Caco-2 (cell line): ENCODE data around the gene LGALS3BP. TPM values are rescaled to one million over a fixed set of nuclear protein-coding genes. Genes with fewer than 3 reads are reported as not detected.

Experiments used
- BruUV-seq: library from RNA; stranded (reverse); fragments of 400-500 nt; replicated peaks from 2 replicates; lab custom pipeline; 2021; lab: Mats Ljungman, UMichigan
- CTCF ChIA-PET: fragments of 300-600 bp; sonication (Branson Sonifier 250); formaldehyde crosslinking; loops from one replicate; lab custom pipeline; 2022; ENCODE audit warnings: antibody characterized with exemption; lab: Charles Lee
- POLR2A ChIA-PET: fragments of 300-600 bp; sonication (Branson Sonifier 250); formaldehyde crosslinking; loops from one replicate; lab custom pipeline; 2022; ENCODE audit warnings: antibody characterized with exemption; lab: Charles Lee
- DNase-seq, 2 experiments: peaks; one replicate each; pipeline versions ENCODE4 v3.0.0 to v3.0.0-alpha.2; 2020 to 2022
- H3K27me3 ChIP-seq: replicated peaks from 2 replicates; pipeline ENCODE4 v1.6.0; 2011; ENCODE audit warnings: low read length; ENCODE audit not compliant: control insufficient read depth, insufficient read depth
- H3K36me3 ChIP-seq: 2 replicates; pipeline ENCODE4 v1.5.1; 2011; ENCODE audit warnings: low read length; ENCODE audit not compliant: control insufficient read depth, insufficient read depth
- H3K4me1 ChIP-seq: fragments of 250-450 bp; sonication (Bioruptor Pico); 2 replicates; pipeline ENCODE4 v1.5.1; 2020; ENCODE audit warnings: mild to moderate bottlenecking
- H3K4me3 ChIP-seq: 2 replicates; pipeline ENCODE4 v1.5.1; 2011; ENCODE audit warnings: low read depth, mild to moderate bottlenecking, control low read depth, low read length
- H3K9me3 ChIP-seq: fragments of 250-450 bp; sonication (Bioruptor Pico); 2 replicates; pipeline ENCODE4 v1.5.1; 2020; ENCODE audit warnings: mild to moderate bottlenecking, moderate library complexity
- H3K27ac Mint-ChIP-seq: one replicate; pipeline ENCODE4 v1.8.0; 2022; ENCODE audit warnings: mixed read lengths; ENCODE audit not compliant: unreplicated experiment
- H3K27me3 Mint-ChIP-seq: one replicate; pipeline ENCODE4 v1.8.0; 2022; ENCODE audit warnings: mixed read lengths; ENCODE audit not compliant: insufficient read depth, unreplicated experiment
- H3K36me3 Mint-ChIP-seq: one replicate; pipeline ENCODE4 v1.8.0; 2022; ENCODE audit warnings: mild to moderate bottlenecking, mixed read lengths; ENCODE audit not compliant: insufficient read depth, unreplicated experiment
- H3K4me1 Mint-ChIP-seq: one replicate; pipeline ENCODE4 v1.8.0; 2022; ENCODE audit warnings: low read depth, mixed read lengths; ENCODE audit not compliant: unreplicated experiment
- H3K4me3 Mint-ChIP-seq: one replicate; pipeline ENCODE4 v1.8.0; 2022; ENCODE audit warnings: mild to moderate bottlenecking, moderate library complexity, mixed read lengths; ENCODE audit not compliant: unreplicated experiment
- H3K9me3 Mint-ChIP-seq: one replicate; pipeline ENCODE4 v1.8.0; 2022; ENCODE audit warnings: mixed read lengths; ENCODE audit not compliant: unreplicated experiment
- intact Hi-C: fragments of 100-400 bp; cut with micrococcal nuclease; formaldehyde crosslinking; loops from one replicate; pipeline ENCODE4 v1.10.0; 2022; ENCODE audit not compliant: unreplicated experiment
- total RNA-seq: library from RNA; stranded (reverse); gene quantifications from 2 replicates; pipeline ENCODE4 v1.2.3, GENCODE V29; 2022
- TF ChIP-seq, protein P1 (sequence below), 2 experiments: fragments of 200-600 bp in 1 of 2; IDR thresholded peaks; 1 replicate in 1 of 2; 2 replicates in 1 of 2; pipeline versions ENCODE4 v1.5.1 to v1.8.0; 2011 to 2022; ENCODE audit warnings: antibody characterized with exemption in 1 of 2, control low read depth in 1 of 2, inconsistent platforms in 1 of 2, low read depth in 1 of 2, low read length in 1 of 2, mild to moderate bottlenecking in 1 of 2, moderate library complexity in 1 of 2; ENCODE audit not compliant: insufficient read depth in 1 of 2, severe bottlenecking in 1 of 2, unreplicated experiment in 1 of 2

The LGALS3BP gene
- total RNA-seq, 1 experiment from 2014 or later, result 65.4 TPM

DNA sequence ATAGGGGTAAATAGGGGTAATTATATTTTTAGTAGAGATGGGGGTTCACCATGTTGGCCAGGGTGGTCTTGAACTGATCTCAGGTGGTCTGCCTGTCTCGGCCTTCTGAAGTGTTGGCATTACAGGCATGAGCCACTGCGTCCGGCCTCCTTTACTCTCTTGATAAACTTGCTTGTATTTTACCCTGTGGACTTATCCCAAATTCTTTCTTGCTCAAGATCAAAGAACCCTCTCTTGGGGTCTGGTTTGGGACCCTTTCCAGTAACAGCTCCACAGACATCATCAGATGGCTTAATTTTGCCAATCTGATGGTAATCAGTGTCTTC, 38.6 kb upstream of the LGALS3BP start:
- H3K4me1 ChIP-seq, result peaks cover 48% of the 10 kb centered on the region
- TF ChIP-seq, protein P1, sequence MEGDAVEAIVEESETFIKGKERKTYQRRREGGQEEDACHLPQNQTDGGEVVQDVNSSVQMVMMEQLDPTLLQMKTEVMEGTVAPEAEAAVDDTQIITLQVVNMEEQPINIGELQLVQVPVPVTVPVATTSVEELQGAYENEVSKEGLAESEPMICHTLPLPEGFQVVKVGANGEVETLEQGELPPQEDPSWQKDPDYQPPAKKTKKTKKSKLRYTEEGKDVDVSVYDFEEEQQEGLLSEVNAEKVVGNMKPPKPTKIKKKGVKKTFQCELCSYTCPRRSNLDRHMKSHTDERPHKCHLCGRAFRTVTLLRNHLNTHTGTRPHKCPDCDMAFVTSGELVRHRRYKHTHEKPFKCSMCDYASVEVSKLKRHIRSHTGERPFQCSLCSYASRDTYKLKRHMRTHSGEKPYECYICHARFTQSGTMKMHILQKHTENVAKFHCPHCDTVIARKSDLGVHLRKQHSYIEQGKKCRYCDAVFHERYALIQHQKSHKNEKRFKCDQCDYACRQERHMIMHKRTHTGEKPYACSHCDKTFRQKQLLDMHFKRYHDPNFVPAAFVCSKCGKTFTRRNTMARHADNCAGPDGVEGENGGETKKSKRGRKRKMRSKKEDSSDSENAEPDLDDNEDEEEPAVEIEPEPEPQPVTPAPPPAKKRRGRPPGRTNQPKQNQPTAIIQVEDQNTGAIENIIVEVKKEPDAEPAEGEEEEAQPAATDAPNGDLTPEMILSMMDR (IDR thresholded peaks at IDR 0.05; ENCODE audit: insufficient read depth in 1 of 2, low read depth in 1 of 2, low read length in 1 of 2, severe bottlenecking in 1 of 2, unreplicated experiment in 1 of 2), result no peak
- H3K27ac Mint-ChIP-seq, result peak overlapping the region; percentile 77
- intact Hi-C loops, result no loop called here
- H3K27me3 Mint-ChIP-seq, result no peaks in the 10 kb centered on the region
- H3K27me3 ChIP-seq, result no peaks in the 10 kb centered on the region
- no peak overlapping the region for H3K4me3 Mint-ChIP-seq
- peaks cover 19% of the 10 kb centered on the region for H3K9me3 ChIP-seq
- ChIA-PET POLR2A (no interaction called here), CTCF (interaction anchor here (0.7 to 0.8 kb wide), 3 partner anchors 23 to 64 kb away, joined by 3 to 4 read pairs (median 4); no protein-coding TSS in a partner anchor)
- H3K4me1 Mint-ChIP-seq, result peaks cover 56% of the 10 kb centered on the region
- peak in 1 of 2 experiments; percentile 4 for DNase-seq
- H3K4me3 ChIP-seq, result no peak overlapping the region
- BruUV-seq, result no TSS peak
- H3K9me3 Mint-ChIP-seq, result peaks cover 10% of the 10 kb centered on the region
- H3K36me3 ChIP-seq, result no peaks in the 10 kb centered on the region
- H3K36me3 Mint-ChIP-seq, result no peaks in the 10 kb centered on the region

DNA sequence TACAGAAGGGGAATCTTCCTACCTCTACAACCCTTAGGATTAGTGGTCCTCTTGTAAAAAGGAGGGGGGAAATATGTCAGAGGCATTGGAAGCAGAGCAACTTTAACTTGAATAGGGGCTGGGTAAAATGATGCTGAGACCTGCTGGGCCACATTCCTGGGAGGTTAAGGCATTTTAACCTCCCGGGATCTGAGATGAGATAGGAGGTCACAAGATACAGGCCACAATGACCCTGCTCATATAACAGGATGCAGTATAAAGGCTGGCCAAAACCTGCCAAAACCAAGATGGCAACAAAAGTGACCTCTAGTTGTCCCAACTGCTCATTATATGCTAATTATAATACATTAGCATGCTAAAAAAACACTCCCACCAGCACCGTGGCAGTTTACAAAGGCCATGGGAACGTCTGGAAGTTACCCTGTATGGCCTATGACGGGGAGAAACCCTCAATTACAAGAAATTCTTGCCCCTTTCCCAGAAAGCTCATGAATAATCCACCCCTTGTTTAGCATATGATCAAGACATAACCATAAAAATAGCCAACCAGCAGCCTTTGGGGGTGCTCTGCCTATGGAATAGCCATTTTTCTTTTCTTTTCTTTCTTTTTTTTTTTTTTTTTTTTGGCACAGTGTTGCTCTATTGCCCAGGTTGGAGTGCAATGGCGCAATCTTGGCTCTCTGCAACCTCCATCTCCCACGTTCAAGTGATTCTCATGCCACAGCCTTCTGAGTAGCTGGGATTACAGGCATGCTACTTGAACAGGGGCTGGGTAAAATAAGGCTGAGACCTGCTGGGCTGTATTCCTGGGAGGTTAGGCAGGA, 38.0 kb upstream of the LGALS3BP start:
- ChIA-PET POLR2A (no interaction called here), CTCF (interaction anchor here (0.6 to 0.7 kb wide), 3 partner anchors 64 to 898 kb away, joined by 4 to 5 read pairs (median 4); no protein-coding TSS in a partner anchor)
- TF ChIP-seq, protein P1 (IDR thresholded peaks at IDR 0.05; ENCODE audit: insufficient read depth in 1 of 2, low read depth in 1 of 2, low read length in 1 of 2, severe bottlenecking in 1 of 2, unreplicated experiment in 1 of 2), result no peak
- no peaks in the 10 kb centered on the region for H3K36me3 ChIP-seq
- H3K9me3 ChIP-seq, result peaks cover 19% of the 10 kb centered on the region
- no peak overlapping the region for H3K4me3 ChIP-seq
- no TSS peak for BruUV-seq
- intact Hi-C loops, result no loop called here
- no peaks in the 10 kb centered on the region for H3K36me3 Mint-ChIP-seq
- H3K27ac Mint-ChIP-seq, result peak overlapping the region; percentile 77
- peak overlapping the region; percentile 9 for H3K4me3 Mint-ChIP-seq
- peaks cover 48% of the 10 kb centered on the region for H3K4me1 ChIP-seq
- peak; percentile 77 to 84 for DNase-seq
- peaks cover 56% of the 10 kb centered on the region for H3K4me1 Mint-ChIP-seq
- peaks cover 16% of the 10 kb centered on the region for H3K9me3 Mint-ChIP-seq
- H3K27me3 ChIP-seq, result no peaks in the 10 kb centered on the region
- H3K27me3 Mint-ChIP-seq, result no peaks in the 10 kb centered on the region

DNA sequence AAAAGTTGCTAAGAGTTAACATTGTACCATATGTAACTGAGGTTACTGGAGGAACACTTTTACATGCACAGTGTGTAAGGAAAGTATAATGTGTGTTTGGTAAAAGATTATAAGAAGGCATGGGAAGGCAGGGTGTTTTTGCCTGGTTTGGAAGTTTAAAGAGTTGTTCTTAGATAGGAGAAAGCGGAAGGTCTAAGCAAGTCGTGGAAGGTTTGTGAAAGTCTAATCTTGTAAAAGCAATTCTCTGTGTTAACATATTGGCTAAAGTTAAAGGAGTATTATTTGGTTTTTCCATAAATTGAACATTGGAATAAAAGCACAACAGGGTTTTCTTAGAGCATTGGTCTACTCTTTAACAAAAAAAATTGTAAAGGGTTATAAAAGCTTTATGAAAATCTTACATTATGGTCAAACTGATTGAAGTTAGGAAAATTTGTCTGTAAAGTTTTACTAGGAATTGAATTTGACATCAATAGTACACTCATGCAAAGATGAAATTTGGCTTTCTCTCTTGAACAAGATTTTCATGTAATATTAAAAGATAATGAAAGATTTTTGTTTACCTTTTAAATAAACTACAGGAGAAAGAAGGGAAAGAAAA, 34.5 kb upstream of the LGALS3BP start:
- no peaks in the 10 kb centered on the region for H3K27me3 ChIP-seq
- TF ChIP-seq, protein P1 (IDR thresholded peaks at IDR 0.05; ENCODE audit: insufficient read depth in 1 of 2, low read depth in 1 of 2, low read length in 1 of 2, severe bottlenecking in 1 of 2, unreplicated experiment in 1 of 2), result no peak
- no peak for DNase-seq
- Mint-ChIP-seq H3K4me1 (peaks cover 40% of the 10 kb centered on the region), H3K27me3 (no peaks in the 10 kb centered on the region), H3K4me3 (no peak overlapping the region), H3K27ac (no peak overlapping the region), H3K9me3 (peaks cover 25% of the 10 kb centered on the region), H3K36me3 (peaks cover 1% of the 10 kb centered on the region)
- CTCF ChIA-PET, result no interaction called here
- intact Hi-C loops, result no loop called here
- POLR2A ChIA-PET, result no interaction called here
- peaks cover 19% of the 10 kb centered on the region for H3K9me3 ChIP-seq
- H3K4me1 ChIP-seq, result peaks cover 50% of the 10 kb centered on the region
- no peaks in the 10 kb centered on the region for H3K36me3 ChIP-seq
- no TSS peak for BruUV-seq
- no peak overlapping the region for H3K4me3 ChIP-seq
